AG09309 (cell line): ENCODE data around the gene DLG2.

Experiments used
- DNase-seq: peaks from one replicate; pipeline ENCODE4 v3.0.0-alpha.2; 2010; ENCODE audit warnings: low read depth
- H3K4me3 ChIP-seq: 2 replicates; pipeline ENCODE4 v1.5.1; 2011; ENCODE audit warnings: mild to moderate bottlenecking, low read depth, low read length, moderate library complexity; ENCODE audit not compliant: control insufficient read depth
- CTCF ChIP-seq: IDR thresholded peaks from 2 replicates; pipeline ENCODE4 v1.5.1; 2011; ENCODE audit warnings: mild to moderate bottlenecking, low read depth, low read length, inconsistent platforms; ENCODE audit not compliant: insufficient read depth, control insufficient read depth; ENCODE audit errors: missing control alignments

Gene DLG2

GRCh38 chr11:84130646-84131427 is 1496.3 kb downstream of the DLG2 start:
- TF ChIP-seq CTCF, result no peak
- no peak for DNase-seq
- no peak overlapping the region for H3K4me3 ChIP-seq

- TF ChIP-seq CTCF, result no peak
- H3K4me3 ChIP-seq, result no peak overlapping the region
- no peak for DNase-seq
Observed at GRCh38 chr11:84129961-84130576, 1497.1 kb downstream of the DLG2 start.

- no peak for DNase-seq
- H3K4me3 ChIP-seq, result no peak overlapping the region
- TF ChIP-seq CTCF, result no peak
Observed at GRCh38 chr11:84128840-84129239, 1498.3 kb downstream of the DLG2 start.

GRCh38 chr11:84117394-84117793 is 1509.8 kb downstream of the DLG2 start:
- no peak for TF ChIP-seq CTCF
- no peak for DNase-seq
- H3K4me3 ChIP-seq, result no peak overlapping the region

- DNase-seq, result no peak
- no peak overlapping the region for H3K4me3 ChIP-seq
- no peak for TF ChIP-seq CTCF
Observed at GRCh38 chr11:84106541-84106940, 1520.6 kb downstream of the DLG2 start.

GRCh38 chr11:84105148-84105547 is 1522.0 kb downstream of the DLG2 start:
- no peak overlapping the region for H3K4me3 ChIP-seq
- no peak for TF ChIP-seq CTCF
- no peak for DNase-seq
